CD4-positive, alpha-beta T cell treated with Interleukin-4 for 4 hours (primary cell): Measurements from ENCODE around the gene DOCK3.
"Not testable (repeated sequence)": the region's sequence is repeated elsewhere in the genome, so short reads cannot be mapped to it uniquely, and the experiment has no call there.

ENCODE experiments used
- DNase-seq: peaks from one replicate; pipeline ENCODE4 v3.0.0-alpha.2; 2020

The DOCK3 gene

DNA sequence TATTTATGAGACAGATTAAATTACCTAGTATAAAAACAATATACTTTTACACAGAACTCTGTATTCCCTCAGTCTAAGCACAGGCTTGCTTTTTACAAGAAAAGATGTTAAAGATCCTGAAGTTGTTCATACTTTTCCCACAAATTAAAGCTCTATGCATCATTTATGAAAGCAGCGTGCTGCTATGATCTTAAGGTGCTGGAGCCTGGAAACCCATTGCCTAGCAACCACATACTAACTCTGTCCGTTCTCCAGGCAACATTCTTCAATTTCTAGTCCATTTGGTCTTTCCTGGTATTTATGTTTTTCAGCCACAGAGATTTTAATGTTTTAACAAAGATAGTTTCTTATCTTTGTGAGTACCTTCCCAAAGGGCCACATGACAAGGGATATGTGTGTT lies 312.0 kb downstream of the DOCK3 start:
- no peak for DNase-seq

DNA sequence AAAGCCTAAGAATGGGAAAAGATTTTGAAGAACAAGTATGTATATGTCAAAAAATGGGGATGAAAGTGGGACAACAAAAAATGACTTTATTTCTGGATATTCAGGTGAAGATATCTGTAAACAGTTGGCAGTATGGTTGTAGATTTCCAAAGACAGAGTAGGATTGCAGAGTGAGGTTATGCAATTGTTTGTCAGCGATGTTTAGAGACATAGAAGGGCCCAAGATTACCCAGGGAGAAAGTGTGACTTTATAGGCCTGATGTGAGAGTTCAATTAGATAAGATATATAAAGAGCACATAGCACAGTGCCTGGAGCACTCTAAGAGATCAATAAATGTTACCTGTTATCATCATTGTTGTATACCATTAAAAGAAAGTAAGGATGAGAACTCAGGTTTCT lies 319.8 kb downstream of the DOCK3 start:
- DNase-seq: no peak

GRCh38 chr3:50995085-50995824 lies 320.5 kb downstream of the DOCK3 start:
- no peak for DNase-seq

DNA sequence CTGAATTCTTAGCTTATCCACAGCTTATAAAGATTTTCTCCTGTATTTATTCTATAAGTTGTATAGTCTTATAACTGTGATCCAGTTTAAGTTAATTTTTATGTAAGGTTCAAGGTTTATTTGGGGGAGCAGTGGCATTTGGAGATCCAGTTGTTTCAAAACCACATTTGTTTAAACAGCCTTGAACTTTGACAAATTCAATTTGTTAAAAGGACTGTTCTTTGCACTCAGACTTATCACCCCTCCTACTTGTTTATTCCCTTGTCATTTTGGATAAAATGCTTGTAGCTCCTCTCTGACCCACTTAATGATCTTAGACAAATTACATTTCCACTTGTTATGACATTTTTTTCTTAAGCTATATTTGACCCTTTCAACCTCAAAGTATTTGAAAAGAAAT lies 327.8 kb downstream of the DOCK3 start:
- DNase-seq: no peak

DNA sequence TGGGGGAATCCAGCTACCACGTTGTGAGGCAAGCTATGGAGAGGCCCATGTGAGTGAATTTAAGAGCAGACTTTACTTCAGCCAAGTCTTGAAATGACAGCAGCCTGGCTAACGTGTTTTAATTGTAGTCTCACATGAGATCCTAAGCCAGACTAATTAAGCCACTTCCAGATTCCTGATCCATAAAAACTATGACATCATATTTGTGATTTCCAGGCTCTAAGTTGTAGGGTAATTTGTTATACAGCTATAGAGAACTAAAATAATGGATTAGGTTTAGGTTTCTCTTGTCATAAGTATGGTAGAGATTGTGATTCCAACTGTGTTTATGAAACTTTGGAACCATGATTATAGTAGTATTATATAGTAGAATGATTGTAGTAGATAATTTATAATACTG lies 329.5 kb downstream of the DOCK3 start:
- DNase-seq: no peak

GRCh38 chr3:51024121-51024520 lies 349.4 kb downstream of the DOCK3 start:
- no peak for DNase-seq

GRCh38 chr3:51024765-51025632 lies 350.3 kb downstream of the DOCK3 start:
- peak; percentile 85 for DNase-seq

DNA sequence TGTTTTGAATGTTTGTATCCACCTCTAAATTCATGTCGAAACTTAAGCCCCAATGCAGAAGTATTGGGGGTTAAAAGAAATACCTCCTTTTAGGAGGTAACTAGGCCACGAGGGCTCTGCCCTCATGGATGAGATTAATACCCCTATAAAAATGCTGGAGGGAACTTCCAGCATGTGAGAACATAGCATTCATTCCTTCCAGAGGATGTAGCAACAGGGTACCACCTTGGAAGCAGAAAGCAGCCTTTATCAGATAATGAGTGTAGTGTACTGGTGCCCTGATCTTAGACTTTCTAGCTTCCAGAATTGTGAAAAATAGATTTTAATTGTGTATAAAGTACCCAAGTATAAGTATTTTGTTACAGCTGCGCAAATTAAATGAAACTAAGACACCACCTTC lies 356.9 kb downstream of the DOCK3 start:
- no peak for DNase-seq

GRCh38 chr3:51035630-51036029 lies 360.9 kb downstream of the DOCK3 start:
- DNase-seq: no peak

GRCh38 chr3:51044982-51045381 lies 370.3 kb downstream of the DOCK3 start:
- DNase-seq: no peak

DNA sequence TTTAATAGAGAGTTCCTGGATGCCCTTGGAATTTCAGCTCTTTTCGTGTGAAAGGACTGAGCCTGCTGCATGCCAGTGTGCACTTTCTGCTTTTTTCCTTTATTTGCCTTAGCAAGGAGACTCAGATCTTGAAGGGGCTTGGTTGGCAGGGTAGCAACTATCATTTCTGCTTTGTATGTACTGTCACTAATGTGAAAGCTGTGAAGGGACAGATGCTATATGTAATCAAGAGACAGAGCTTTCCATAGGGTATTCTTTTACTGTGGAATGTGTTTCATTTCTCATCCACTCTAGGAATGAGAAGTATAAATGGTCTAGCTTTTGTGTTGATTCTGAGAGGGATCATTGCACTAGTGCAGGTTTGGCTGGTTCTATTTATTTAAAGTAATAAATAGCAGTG lies 377.8 kb downstream of the DOCK3 start:
- no peak for DNase-seq

DNA sequence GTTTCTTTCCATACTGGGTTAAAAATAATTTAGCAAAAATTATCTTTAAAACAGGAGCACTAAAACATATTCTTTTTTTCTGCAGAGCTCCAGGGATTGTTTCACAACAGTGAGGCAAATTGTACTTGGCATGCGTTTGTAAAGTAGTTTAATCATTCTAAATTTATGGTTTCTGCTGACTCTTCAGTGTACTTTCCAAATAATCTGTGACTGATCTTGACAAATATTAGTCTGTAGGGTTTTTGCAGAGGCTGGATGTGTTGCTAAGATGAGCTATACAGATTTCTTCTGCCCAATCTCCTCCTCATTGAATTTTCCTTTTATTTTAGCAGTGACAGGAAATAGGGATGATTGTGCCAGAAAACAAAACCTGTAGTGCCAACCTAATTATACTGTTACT lies 382.4 kb downstream of the DOCK3 start:
- no peak for DNase-seq

- no peak for DNase-seq
Measured at GRCh38 chr3:51063053-51063452, 388.3 kb downstream of the DOCK3 start.

DNA sequence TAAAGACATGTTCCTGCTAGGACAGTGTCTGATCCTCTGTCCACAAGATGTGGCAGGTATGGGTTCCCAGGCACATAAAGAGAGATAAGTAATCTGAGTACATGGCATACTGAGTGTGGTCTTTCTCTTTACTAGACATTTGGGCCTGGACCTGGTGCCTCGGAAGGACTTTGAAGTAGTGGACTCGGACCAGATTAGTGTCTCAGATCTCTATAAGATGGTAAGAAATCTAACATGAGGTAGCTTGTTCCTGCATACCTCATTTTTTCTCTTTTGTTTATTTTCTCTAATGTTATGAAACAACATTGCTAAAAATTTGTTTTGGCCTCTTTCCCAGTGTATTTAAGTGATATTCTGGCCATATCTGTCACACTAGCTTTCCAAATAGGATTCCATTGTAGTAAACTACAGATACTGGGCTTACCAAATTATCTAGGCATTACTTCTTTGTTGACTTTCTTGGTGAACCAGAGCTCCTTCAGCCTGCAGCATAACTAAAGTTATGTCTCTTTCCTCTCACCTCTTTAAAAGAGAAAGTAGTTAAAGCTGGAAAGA lies 400.6 kb downstream of the DOCK3 start:
- no peak for DNase-seq

GRCh38 chr3:51082363-51082762 lies 407.6 kb downstream of the DOCK3 start:
- DNase-seq: no peak

DNA sequence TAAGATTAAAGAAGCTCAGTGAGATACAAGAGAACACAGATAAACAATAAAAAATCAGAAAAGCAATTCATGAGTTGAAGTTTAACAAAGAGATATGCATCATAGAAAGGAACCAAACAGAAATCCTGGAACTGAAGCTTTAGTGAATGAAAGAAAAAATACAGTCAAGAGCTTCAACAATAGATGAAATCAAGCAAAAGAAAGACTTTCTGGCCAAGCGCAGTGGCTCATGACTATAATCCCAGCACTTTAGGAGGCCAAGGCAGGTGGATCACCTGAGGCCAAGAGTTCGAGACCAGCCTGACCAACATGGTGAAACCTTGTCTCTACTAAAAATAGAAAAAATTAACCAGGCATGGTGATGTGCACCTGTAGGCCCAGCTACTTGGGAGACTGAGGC lies 408.8 kb downstream of the DOCK3 start:
- DNase-seq: no peak

DNA sequence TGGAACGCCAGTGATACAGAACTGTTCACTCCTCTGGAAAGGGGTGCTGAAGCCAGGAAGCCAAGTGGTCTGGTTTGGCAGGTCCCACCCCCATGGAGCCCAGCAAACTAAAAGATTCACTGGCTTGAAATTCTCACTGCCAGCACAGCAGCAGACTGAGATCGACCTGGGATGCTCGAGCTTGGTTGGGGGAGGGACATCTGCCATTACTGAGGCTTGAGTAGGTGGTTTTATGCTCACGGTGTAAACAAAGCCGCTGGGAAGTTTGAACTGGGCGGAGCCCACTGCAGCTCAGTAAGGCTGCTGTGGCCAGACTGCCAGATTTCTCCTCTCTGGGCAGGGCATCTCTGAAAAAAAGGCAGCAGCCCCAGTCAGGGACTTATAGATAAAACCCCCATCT lies 417.4 kb downstream of the DOCK3 start:
- not testable (repeated sequence) for DNase-seq

- DNase-seq: not testable (repeated sequence)
Measured at GRCh38 chr3:51094838-51095237, 420.1 kb downstream of the DOCK3 start.

DNA sequence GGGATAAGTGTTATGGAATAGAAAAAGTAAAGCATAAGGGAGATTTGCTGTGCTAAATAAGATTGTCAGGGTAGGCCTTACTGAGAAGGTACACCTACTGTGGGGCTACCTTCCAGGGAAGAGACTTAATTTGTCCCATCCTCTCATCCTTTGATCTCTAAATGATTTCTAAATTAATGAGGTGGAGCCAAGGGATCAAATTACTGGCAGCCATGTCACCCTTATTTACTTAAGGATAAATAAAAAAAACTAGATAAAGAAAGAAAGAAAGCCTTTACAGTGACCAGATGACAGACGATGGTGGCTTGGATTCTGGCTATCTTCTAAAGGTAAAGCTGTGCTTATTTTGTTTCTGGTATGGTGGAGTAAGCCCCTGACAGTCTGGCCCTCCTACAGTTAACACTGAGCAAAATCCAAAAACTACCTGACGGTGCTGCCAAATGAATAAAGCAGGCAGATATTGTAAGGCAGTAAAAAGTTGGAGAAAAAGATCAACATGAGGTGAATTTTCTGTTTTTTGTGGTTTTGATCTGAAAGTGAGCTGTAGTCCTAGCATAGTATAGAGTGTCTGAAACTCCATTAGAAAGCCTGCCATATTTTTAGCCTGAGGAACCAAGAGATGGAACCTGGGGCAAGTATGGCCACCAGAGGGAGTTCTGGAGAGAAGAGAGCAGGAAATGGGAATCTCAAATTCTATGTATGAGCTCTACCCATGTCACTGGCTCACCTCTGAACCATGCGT lies 425.2 kb downstream of the DOCK3 start:
- DNase-seq: no peak

- DNase-seq: no peak
Measured at GRCh38 chr3:51100536-51100851, 425.8 kb downstream of the DOCK3 start.

- DNase-seq: no peak
Measured at GRCh38 chr3:51102396-51102795, 427.7 kb downstream of the DOCK3 start.

- DNase-seq: no peak
Measured at GRCh38 chr3:51106242-51106876, 431.6 kb downstream of the DOCK3 start.

- DNase-seq: no peak
Measured at GRCh38 chr3:51110586-51110985, 435.9 kb downstream of the DOCK3 start.
